ENCODE data around the gene DTD1.
"Not testable (repeated sequence)": the region's sequence is repeated elsewhere in the genome, so short reads cannot be mapped to it uniquely, and the experiment has no call there.

DNA sequence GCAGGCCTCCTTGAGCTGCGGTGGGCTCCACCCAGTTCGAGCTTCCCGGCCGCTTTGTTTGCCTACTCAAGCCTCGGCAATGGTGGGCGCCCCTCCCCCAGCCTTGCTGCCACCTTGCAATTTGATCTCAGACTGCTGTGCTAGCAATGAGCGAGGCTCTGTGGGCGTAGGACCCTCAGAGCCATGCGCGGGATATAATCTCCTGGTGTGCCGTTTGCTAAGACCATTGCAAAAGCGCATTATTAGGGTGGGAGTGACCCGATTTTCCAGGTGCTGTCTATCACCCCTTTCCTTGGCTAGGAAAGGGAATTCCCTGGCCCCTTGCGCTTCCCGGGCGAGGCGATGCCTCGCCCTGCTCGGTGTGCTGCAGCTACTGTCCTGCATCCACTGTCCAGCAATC is 173.0 kb downstream of the DTD1 start:
- TF ChIP-seq, protein P1, sequence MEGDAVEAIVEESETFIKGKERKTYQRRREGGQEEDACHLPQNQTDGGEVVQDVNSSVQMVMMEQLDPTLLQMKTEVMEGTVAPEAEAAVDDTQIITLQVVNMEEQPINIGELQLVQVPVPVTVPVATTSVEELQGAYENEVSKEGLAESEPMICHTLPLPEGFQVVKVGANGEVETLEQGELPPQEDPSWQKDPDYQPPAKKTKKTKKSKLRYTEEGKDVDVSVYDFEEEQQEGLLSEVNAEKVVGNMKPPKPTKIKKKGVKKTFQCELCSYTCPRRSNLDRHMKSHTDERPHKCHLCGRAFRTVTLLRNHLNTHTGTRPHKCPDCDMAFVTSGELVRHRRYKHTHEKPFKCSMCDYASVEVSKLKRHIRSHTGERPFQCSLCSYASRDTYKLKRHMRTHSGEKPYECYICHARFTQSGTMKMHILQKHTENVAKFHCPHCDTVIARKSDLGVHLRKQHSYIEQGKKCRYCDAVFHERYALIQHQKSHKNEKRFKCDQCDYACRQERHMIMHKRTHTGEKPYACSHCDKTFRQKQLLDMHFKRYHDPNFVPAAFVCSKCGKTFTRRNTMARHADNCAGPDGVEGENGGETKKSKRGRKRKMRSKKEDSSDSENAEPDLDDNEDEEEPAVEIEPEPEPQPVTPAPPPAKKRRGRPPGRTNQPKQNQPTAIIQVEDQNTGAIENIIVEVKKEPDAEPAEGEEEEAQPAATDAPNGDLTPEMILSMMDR (IDR thresholded peaks at IDR 0.05): not testable (repeated sequence)
- not testable (repeated sequence) for TF ChIP-seq POLR2AphosphoS5 (IDR thresholded peaks at IDR 0.05)

Data from breast epithelium (tissue), 3 donors.